WI38 (cell line): ENCODE results near the gene ZNF106.

ENCODE experiments used
- H3K4me3 ChIP-seq: 2 replicates; pipeline ENCODE4 v1.5.1; 2011; ENCODE audit warnings: low read depth, mild to moderate bottlenecking, control low read depth, low read length
- CTCF ChIP-seq: IDR thresholded peaks from 2 replicates; pipeline ENCODE4 v1.5.1; 2012; ENCODE audit warnings: low read depth, mild to moderate bottlenecking, control low read depth, low read length

Gene ZNF106

GRCh38 chr15:42490671-42491538 lies at the start of gene ZNF106:
ZNF106 (minus strand) TSS chr15:42491141; CDS start chr15:42472289, 18,852 bp downstream.
- TF ChIP-seq CTCF: no peak

GRCh38 chr15:42533246-42533645 lies 42.3 kb upstream of the ZNF106 start:
- no peak for TF ChIP-seq CTCF
- H3K4me3 ChIP-seq: no peak overlapping the region

More at GRCh38 chr15:42490671-42491538, at the start of gene ZNF106:
- H3K4me3 ChIP-seq: peak within 1 kb of the TSS; percentile 100

- TF ChIP-seq CTCF: no peak
- no peak overlapping the region for H3K4me3 ChIP-seq
These were observed 38.0 kb upstream of the ZNF106 start for GRCh38 chr15:42528970-42529369.

GRCh38 chr15:42523331-42523730 lies 32.4 kb upstream of the ZNF106 start:
- no peak for TF ChIP-seq CTCF
- H3K4me3 ChIP-seq: no peak overlapping the region

- TF ChIP-seq CTCF: no peak
- peak overlapping the region; percentile 47 for H3K4me3 ChIP-seq
These were observed 20.1 kb upstream of the ZNF106 start for GRCh38 chr15:42511007-42511391.

GRCh38 chr15:42510258-42511006 lies 19.5 kb upstream of the ZNF106 start:
- TF ChIP-seq CTCF: no peak
- no peak overlapping the region for H3K4me3 ChIP-seq

- no peak for TF ChIP-seq CTCF
- no peak overlapping the region for H3K4me3 ChIP-seq
These were observed 17.3 kb upstream of the ZNF106 start for GRCh38 chr15:42508263-42508690.
